ENCODE data around the gene ASB16.
A peak's percentile ranks its signal among the peaks of the same experiment; 100 is the strongest.
"Not testable (repeated sequence)": the region's sequence is repeated elsewhere in the genome, so short reads cannot be mapped to it uniquely, and the experiment has no call there.

The ASB16 gene

GRCh38 chr17:44146375-44147346 is 23.8 kb upstream of the ASB16 start:
- intact Hi-C loops (cut with DNase I), result no loop called here
- peak in 9 of 42 donors; percentile 5 to 62 (median 41) for DNase-seq

- DNase-seq, result no peak
- intact Hi-C loops (cut with DNase I), result no loop called here
Measured at GRCh38 chr17:44147812-44148211, 22.7 kb upstream of the ASB16 start.

- intact Hi-C loops (cut with DNase I); DNase-seq: not testable (repeated sequence)
Measured at GRCh38 chr17:44149066-44149465, 21.4 kb upstream of the ASB16 start.

GRCh38 chr17:44149750-44150329 is 20.7 kb upstream of the ASB16 start:
- intact Hi-C loops (cut with DNase I), result no loop called here
- no peak for DNase-seq

GRCh38 chr17:44152875-44153274 is 17.6 kb upstream of the ASB16 start:
- DNase-seq, result no peak
- intact Hi-C loops (cut with DNase I), result no loop called here

- intact Hi-C loops (cut with DNase I), result no loop called here
Measured at GRCh38 chr17:44155488-44155887, 15.0 kb upstream of the ASB16 start.

GRCh38 chr17:44159519-44160210 is 10.8 kb upstream of the ASB16 start:
- intact Hi-C loops (cut with DNase I), result no loop called here
- no peak for DNase-seq

More at GRCh38 chr17:44155488-44155887, 15.0 kb upstream of the ASB16 start:
- no peak for DNase-seq

GRCh38 chr17:44164476-44164875 is 6.0 kb upstream of the ASB16 start:
- intact Hi-C loops (cut with DNase I), result no loop called here
- no peak for DNase-seq

GRCh38 chr17:44167181-44167861 is 3.2 kb upstream of the ASB16 start:
- peak in 1 of 42 donors; percentile 25 for DNase-seq
- intact Hi-C loops (cut with DNase I), result no loop called here

- intact Hi-C loops (cut with DNase I), result no loop called here
- DNase-seq, result no peak
Measured at GRCh38 chr17:44170135-44170498, 387 bp upstream of the ASB16 start.

GRCh38 chr17:44171931-44172455 is 1.5 kb downstream of the ASB16 start:
- intact Hi-C loops (cut with DNase I), result no loop called here
- no peak for DNase-seq

- intact Hi-C loops (cut with DNase I), result no loop called here
- DNase-seq, result no peak
Measured at GRCh38 chr17:44174427-44174826, 3.9 kb downstream of the ASB16 start.

GRCh38 chr17:44176257-44176656 is 5.8 kb downstream of the ASB16 start:
- intact Hi-C loops (cut with DNase I), result no loop called here
- DNase-seq, result no peak

- intact Hi-C loops (cut with DNase I), result no loop called here
- DNase-seq, result no peak
Measured at GRCh38 chr17:44176671-44177501, 6.4 kb downstream of the ASB16 start.

GRCh38 chr17:44177640-44178039 is 7.1 kb downstream of the ASB16 start:
- intact Hi-C loops (cut with DNase I), result no loop called here
- DNase-seq, result no peak

GRCh38 chr17:44178133-44178532 is 7.6 kb downstream of the ASB16 start:
- no peak for DNase-seq
- intact Hi-C loops (cut with DNase I), result no loop called here

GRCh38 chr17:44183024-44183423 is 12.5 kb downstream of the ASB16 start:
- intact Hi-C loops (cut with DNase I), result no loop called here
- no peak for DNase-seq

GRCh38 chr17:44184212-44184810 is 13.8 kb downstream of the ASB16 start:
- intact Hi-C loops (cut with DNase I), result no loop called here
- no peak for DNase-seq
